ENCODE measurements around the gene TECPR2. TPM values are rescaled to one million over a fixed set of nuclear protein-coding genes. Genes with fewer than 3 reads are reported as not detected.

Gene TECPR2
- polyA plus RNA-seq, 12 donors: 9.3 to 15.4 (median 13.3) TPM; not detected in 1

DNA sequence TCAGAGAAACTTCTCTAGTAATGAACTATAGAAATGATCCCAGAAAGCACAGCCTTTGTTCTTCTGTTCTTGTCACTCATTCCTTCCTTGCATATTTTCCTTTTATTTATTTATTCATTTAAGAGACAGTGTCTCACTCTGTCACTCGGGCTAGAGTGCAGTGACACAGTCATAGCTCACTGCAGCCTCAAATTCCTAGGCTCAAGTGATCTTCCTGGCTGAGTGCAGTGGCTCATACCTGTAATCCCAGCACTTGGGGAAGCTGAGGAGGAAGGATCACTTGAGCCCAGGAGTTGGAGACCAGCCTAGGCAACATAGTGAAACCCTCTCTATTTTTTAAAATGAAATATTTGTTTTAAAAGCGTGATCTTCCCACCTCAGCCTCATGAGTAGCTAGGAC is 11.5 kb downstream of the TECPR2 start:
- no peak for DNase-seq

DNA sequence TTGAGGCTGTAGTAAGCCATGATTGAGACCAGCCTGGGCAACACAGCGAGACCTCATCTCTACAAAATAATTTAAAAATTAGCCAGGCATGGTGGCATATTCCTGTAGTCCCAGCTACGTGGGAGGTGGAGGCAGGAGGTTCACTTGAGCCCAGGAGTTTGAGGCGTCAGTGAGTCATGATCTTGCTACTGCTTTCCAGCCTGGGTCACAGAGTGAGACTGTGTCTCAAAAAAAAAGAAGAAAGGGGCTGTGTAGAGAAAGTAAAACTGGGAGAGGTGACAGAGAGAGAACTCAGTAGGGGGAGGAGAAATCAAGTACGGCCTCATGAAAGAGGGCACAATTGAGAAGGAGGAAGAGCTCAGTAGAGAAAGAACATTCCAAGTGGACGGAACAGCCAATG is 12.4 kb downstream of the TECPR2 start:
- no peak for DNase-seq

DNA sequence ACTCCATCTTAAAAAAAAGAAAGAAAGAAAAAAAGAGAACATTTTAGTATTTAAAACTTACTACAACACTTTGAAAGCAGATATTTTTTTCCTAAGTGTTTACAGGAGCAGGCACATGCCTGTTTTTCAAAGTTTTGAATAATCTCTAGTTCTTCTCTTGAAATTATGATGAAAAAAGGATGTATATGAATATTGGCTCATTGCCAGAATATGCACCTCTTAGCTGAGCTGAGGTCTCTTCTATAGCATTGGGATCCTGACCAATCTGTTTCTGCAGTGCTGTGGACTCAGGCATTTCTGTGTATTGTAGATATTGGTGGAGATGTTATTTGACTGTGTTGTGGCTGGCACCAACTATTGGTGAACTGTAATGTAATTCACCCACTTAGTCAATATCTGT is 15.0 kb downstream of the TECPR2 start:
- no peak for DNase-seq

DNA sequence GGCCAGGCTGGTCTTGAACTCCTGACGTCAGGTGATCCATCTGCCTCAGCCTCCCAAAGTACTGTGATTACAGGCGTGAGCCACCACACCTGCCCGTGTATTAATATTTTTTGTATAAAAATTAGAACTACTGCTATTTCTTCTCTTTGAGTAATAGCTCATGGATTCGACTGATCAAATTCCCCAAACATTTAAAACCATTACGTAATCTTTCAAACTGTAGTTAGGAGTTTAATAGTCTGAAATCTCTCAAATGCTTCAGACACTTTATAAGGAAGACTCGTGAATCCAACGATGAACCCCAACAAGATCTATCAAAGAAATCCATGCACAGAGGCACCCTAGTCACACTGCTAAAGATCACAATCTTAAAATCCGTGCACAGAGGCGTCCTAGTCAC is 16.1 kb downstream of the TECPR2 start:
- DNase-seq: no peak

DNA sequence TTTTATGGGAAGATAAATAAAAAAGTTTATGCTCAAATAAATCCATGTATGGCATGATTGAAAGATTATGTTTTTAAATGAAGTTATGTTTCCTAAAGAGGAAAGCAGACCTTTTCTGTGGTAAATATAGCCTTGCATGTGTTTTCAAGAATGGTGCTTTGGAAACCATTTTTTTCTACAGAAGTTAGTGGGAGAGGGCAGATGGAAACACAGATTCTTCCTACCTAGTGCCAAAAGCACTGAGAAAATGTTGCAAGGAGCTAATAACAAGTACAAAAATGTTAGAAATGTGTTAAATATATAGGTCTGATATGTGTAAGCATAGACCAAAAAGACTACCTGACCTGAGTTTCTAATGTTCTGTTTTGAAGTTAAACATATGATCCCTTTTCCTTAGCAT is 24.3 kb downstream of the TECPR2 start:
- DNase-seq: no peak

DNA sequence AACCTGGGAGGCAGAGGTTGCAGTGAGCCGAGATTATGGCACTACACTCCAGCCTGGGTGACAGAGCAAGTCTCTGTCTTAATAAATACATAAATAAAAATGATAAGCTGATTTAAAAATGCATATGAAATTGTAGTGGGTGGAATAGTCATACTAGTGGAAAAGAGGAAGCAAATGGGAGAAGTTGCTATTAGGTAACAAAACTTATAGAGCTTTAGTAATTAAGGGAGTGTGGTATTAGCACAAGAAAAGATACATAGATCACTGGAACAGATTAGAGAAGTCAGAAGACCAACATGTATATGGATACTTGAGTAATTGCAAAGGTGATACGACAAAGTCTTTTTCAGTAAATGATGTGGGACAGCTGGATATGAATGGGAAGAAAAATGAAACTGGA is 26.5 kb downstream of the TECPR2 start:
- no peak for DNase-seq

DNA sequence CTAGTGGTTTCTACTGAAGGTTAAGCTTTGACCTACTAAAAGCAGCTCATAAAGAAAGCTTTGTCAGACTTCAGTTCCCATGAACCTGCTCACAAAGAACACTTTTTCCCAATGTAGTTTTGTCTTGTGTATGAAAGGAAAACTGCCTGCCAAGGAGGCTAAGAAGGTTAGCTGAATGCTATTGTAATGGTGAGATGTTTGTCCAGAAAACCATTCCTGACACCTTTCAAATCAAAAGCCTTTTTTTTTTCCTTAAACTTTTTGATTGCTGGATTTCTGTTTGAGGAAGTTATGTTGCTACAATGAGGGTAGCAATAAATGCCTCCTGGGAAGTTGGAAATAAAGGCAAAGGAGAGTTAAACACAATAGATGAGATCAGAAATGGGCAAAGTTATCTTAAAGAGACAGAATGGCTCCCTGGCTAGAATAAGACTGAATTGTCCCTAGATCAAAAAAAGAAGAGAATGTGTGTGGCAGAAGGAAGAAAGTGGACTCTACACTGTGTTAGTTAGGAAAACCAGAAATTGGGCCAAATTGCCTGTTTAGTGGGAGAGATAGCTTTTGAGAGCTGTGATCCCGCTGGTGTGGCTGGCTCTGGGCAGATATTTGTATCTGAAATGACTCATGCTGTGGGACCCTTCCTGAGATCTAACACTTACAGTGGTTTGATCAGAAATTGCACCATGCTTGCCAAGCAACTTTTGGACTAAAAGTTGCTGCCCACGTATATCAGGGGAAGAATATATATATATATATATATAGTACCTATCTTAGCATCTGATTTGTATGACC is 27.5 kb downstream of the TECPR2 start:
- DNase-seq: no peak

DNA sequence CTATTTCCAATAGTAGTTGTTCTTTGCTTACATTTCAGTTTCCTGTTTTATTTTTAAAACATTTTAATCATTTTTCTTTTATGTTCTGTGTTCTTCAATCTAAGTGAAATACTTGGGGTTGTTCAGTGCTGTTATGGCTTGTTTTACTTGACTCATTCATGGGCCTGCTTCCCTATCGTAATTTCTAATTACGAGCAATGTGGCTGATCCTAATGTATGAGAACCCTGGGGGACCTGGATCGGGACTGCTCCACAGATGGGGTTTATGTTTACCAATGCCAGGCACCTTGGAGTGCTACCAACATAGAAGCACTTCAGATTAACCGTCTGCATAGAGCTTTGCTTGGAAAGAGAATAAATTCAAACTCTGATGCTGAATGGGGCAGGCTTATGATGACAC is 29.8 kb downstream of the TECPR2 start:
- no peak for DNase-seq

DNA sequence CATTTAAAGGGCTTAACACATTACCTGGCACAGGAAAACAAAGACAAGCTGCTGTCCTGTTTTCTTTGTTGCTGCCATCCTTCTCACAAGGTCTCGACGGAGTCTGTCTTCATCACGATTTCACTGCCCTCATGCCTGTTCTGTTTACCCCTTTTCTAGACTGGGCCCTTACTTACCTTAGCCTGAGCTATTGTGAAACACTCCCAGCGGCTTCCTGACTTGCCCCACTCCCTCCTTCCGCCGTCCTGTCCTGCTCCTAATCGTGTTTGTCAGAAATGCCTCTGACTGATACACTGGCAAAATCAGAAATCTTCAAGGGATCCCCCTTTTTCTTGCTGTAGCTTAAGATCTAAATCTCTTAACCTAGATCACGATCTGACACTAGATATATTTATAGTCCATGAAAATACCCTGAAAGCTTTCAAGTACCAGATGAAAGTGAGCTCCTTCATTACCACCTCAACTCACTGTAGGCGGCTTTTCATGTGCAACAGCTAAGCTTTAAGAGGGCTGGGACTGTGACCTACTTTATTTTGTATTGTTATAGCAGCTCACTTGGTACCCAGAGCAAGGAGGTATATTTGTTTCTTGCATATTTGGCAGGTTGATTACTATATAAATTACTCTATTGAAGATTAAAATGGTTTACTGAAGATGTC is 32.1 kb downstream of the TECPR2 start:
- no peak for DNase-seq

DNA sequence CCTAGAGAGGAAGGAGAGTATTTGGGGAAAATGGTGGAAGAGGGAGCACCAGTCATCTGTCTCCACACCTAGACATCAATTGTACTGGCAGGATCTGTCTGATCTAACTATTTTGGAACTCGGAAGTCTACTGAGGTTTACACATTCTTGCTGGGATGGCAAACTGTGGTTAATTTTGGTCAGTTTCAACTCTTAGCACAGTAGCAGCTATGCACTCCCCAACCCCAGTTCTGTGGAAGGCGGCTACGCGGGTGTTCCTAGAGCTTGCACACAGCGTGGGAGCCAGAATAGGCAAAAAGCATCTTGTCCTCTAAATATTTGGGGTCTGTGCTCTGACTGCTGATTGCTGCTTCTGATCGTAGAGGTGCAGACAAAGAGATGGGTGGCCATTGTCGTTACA is 33.8 kb downstream of the TECPR2 start:
- no peak for DNase-seq

DNA sequence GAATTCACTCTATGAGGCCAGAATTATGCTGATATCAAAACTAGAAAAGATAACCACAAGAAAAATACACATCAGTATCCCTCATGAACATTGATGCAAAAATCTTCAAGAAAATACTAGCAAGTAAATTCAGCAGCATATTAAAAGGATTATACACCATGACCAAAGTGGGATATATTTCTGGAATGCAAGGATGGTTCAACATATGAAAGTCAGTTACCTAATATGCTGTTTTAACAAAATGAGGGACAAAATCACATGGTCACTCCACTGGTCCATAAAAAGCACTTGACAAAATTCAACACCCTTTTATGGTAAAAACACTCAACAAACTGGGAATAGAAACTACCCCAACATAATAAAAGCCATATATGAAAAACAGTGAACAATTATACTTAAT is 40.3 kb downstream of the TECPR2 start:
- no peak for DNase-seq

DNA sequence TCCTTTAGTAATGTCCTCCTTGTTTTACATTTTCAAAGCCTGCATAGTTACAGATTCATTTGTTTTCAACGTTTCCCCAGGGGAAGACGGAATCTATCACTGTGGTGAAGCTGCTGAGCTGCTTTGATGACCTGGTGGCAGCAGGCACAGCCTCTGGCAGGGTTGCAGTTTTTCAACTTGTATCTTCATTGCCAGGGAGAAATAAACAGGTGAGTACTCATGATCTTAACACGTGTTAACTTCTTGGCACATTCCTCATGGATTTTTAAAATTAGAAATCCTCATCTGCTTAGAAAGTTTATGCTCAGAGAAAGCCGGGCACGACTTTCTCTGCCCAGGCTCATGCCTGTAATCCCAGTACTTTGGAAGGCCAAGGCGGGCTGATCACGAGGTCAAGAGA is 44.5 kb downstream of the TECPR2 start:
- no peak for DNase-seq

DNA sequence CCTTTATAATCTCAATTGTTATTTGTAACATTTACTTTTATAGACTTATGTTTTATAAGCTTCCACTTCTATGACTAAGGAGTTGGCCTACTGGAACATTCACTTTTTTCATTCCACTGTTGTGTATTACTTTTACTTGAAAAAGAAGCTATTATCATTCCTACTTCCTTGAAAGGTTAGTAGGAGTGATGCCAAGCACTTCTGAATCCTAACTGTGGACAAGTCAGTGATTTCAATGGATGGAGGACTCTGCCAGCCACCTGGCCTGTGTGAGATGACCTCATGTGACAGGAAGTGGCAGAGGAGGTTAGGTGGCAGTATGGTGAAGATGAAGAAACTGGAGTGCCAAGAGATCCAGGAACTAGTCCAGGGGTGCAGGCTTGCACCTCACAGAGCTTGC is 46.0 kb downstream of the TECPR2 start:
- no peak for DNase-seq

DNA sequence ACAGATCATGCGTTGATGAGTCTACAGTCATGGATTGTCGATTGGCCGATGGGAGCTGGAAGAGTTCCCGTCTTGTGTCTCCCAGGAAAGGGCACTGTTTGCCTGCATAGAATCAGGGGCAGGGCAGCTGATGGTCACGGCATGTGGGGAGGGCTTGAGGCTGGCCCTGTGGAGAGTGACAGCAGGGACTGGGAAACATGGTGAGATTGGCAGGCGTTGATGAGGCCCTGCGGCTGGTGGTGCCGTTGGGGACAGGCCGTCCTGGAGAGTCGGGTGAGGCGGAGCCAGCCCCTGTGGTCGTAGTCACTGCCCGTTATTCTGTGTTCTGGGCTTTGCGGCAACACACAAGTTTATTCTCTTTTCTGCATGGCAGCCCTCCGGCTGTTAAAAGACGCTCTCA is 52.9 kb downstream of the TECPR2 start:
- no peak for DNase-seq

DNA sequence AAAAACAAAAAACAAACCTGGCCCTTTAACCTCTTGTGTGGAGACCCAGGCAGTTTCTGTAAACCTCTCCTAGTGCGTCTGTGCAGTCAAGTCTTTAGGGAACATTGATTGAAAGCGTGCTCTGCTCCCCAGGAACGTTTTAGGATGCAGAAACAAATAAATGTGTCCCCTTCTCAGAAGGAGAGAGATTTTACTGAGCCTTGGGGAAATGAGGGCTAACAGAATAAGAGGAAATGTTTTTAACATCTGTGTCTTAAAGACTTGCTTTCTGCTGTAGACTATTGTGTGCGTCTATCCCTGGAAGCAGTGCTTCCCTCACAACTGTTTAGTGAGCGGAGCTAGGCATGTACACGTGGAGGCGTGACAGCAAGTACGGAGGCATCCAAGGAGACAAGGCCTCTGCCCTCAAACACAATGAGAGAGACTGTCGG is 54.3 kb downstream of the TECPR2 start:
- DNase-seq: peak; percentile 56

DNA sequence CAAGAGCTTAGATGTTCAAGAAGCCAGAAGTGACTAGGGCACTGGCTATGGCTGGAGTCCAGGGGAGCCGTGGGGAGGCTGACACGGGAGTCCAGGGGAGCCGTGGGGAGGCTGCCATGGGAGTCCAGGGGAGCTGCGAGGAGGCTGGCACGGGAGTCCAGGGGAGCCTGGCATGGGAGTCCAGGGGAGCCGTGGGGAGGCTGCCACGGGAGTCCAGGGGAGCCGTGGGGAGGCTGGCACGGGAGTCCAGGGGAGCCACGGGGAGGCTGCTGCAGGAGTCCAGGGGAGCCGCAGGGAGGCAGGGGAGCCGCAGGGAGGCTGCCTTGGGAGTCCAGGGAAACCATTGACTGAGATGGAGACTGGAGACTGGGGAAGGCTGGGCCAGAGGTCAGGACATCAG is 54.9 kb downstream of the TECPR2 start:
- DNase-seq: no peak

DNA sequence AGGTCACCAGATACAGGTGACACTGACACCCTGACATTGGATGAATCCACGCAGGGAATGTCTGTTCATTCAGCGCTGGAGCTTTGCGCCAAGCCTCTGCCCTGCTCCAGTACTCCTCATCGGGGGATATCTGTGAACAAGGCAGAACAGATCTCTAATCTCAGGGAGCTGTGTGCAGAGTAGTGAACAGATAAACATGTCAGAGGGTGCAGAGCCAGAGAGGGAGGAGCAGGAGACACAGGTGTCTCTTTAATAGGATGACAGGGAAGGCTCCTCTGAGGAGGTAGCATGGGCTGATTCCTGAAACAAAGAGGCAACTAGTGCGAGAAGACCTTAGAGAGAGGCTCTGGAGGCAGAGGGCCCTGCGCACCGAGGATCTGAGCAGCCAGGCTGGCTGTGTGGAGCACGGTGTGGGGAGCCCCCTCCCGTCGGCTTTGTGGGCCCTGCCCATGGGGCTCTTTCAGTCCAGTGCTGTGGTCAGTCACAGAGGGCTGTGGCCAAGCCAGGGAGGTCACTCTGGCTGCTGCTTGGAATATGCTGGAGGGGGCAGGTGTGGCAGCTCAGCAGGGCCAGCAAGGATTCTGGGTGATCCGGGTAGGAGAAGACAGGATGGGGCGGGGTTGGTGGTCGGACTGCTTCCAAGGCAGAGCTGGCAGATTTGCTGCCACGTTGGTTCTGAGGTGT is 55.6 kb downstream of the TECPR2 start:
- no peak for DNase-seq

DNA sequence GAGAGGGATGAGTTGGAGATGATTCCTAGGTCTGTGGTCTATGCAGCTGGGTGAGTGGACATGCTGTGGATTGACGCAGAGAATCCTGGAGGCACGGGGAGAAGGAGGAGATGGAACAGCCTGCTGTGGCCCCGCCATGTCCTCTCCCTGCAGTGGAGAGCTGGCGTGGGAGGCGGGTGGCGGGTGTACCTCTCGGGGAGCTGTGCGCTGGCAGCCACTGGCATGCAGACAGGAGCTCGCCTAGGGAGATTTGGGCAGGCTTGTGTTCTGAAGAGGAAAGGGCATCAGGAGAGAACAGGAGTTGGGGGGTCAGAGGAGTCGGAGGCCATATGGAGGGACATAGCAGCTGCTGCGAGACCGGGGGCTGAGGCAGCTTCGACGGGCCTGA is 56.1 kb downstream of the TECPR2 start:
- DNase-seq: no peak

DNA sequence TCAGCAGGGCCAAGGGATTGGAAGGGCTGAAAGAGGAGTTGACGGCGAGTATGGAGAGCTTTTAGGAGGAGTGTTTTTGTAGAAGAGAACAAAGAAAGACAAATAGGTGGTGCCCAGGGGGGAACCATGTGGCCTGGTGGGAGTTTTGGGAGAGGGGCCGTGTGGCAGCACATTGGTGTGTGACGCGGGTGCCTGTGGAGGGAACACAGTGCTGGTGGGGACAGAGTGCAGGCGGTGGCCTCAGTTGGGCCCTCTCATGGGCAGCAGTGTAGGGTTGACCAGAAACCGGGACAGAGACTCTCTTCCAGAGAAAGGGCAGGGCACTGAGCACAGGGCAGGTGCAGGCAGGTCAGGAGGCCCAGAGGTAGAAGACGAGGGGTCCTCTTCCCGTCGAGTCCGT is 56.5 kb downstream of the TECPR2 start:
- DNase-seq: no peak

DNA sequence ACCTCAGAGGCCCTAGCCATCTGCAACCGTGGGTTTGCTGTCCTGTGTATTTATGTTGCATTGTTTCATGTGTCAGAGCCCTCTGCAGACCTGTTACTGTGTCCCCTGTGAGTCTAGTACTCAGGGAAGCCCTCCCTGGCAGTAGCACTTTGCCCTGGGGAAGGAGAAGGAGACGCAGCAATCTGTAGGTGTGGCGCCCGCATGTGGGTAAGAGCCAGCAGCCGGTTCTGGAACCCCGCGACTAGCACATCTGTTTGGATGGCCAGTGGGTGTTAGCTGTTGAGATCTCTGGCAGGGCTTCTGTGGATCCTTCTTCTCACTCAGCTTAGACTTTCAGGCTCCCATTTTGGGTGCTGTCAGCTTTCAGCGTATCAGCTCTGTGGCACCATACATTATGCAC is 57.0 kb downstream of the TECPR2 start:
- DNase-seq: no peak

DNA sequence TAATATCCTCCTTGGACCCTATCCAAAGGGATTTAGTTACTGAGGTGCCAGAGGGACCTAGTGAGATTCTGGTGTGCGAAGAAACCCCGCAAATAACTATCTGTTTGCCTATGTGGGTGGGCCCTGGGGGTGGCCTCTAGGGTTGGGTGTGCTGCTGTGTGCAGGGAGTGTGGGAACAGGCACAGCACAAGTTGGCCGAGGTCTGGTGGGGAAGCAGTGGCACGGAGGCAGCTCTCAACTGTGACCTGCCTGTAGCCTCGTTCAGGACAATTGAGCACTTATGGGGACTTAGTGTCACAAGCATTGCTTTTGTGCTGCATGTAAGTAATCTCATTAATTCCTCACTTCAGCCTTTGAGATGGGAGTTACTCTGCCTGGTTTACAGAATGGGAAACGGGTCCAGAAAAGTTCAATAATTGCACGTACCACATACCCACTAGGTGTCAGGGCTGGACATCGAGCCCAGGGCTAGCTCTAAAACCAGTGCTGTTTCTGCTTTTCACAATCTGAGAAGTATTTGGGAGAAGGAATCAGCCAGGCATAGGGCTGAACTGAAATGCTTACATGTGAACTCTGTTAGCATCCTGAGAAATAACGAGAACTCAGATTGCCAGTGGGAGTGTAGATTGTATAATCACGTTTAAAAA is 58.8 kb downstream of the TECPR2 start:
- no peak for DNase-seq

DNA sequence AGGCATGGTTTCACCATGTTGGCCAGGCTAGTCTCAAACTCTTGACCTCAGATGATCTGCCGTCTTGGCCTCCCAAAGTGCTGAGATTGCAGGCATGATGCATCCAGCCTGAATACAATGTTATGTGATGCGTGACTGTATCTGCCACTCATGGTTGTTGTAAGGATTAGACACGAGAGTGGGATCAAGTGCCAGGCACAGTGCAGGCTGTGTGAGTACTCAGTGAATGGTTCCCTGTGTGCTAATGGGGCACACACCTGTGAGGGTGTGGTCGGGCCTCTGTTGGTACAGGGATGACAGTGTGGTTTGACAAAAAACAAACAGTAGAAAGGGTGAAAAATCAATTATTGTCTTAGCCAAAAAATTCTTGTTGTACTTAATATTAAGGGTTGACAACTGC is 61.8 kb downstream of the TECPR2 start:
- no peak for DNase-seq

DNA sequence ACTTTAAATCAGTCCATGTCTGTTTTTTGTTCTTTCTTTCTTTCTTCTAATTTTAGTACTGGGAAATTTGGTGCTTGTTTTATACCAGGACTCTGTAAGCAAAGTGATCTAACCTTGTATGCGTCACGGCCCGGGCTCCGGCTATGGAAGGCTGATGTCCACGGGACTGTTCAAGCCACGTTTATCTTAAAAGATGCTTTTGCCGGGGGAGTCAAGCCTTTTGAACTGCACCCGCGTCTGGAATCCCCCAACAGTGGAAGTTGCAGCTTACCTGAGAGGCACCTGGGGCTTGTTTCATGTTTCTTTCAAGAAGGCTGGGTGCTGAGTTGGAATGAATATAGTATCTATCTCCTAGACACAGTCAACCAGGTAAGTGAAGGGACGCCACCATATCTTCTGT is 62.2 kb downstream of the TECPR2 start:
- no peak for DNase-seq
